Measurements from ENCODE around the gene KIF5B. TPM values are rescaled to one million over a fixed set of nuclear protein-coding genes. Genes with fewer than 3 reads are reported as not detected.

Gene KIF5B
- total and polyA plus RNA-seq, 9 of the 15 experiments (the other 6 are each of a cell fraction or from before 2014, with no cell fraction given) = 24.4 to 94.4 (median 68.9) TPM

GRCh38 chr10:32055478-32056135, 618 bp downstream of the KIF5B start (continued):
- TF ChIP-seq RFX1 (IDR thresholded peaks at IDR 0.05) (peak; percentile 55; the same call in 1 of the 2 replicates), UBTF (IDR thresholded peaks at IDR 0.05; ENCODE audit: borderline replicate concordance in 1 of 2, low read depth in 2 of 2, low read length in 2 of 2) (peak; percentile 82 to 87; a peak in 2 of 4 replicates), CREB3L1 (IDR thresholded peaks at IDR 0.05; ENCODE audit: borderline replicate concordance, low read depth) (peak; percentile 24; the same call in 1 of the 2 replicates)

- BruUV-seq (replicated peaks) = no TSS peak
- intact Hi-C loops (cut with micrococcal nuclease) = loop anchor here (10.0 kb wide), 1 partner anchor 91 kb away; no protein-coding TSS in a partner anchor
- H3K4me1 ChIP-seq (replicated peaks in 1 of 2; ENCODE audit: control insufficient read depth in 2 of 2, insufficient read depth in 2 of 2, low read length in 2 of 2) = peaks cover 7 to 31% of the 10 kb centered on the region in 2 experiments
- in situ Hi-C loops (cut with MboI) = loop anchor here (10.0 kb wide), 1 partner anchor 291 kb away; the partner anchor contains the start of gene EPC1
- no peak for ATAC-seq
- CTCF ChIA-PET (ENCODE audit: low intra/inter-chr PET ratio) = no interaction called here
- peak overlapping the region; percentile 95 for H3K4me3 ChIP-seq
- peak overlapping the region; percentile 37 for H3K27ac ChIP-seq (ENCODE audit: extremely low read depth, low read depth, low read length)
- no peaks in the 10 kb centered on the region for H3K27me3 ChIP-seq (ENCODE audit: control insufficient read depth in 2 of 2, insufficient read depth in 2 of 2, low read length in 2 of 2)
- H4K20me1 ChIP-seq (replicated peaks; ENCODE audit: control insufficient read depth, insufficient read depth, low read length) = peaks cover 42% of the 10 kb centered on the region
- H3K4me2 ChIP-seq (ENCODE audit: insufficient read depth, low read length) = peak overlapping the region; percentile 93
- FAIRE-seq = peak; percentile 6
- peaks cover 3% of the 10 kb centered on the region for H3K9me1 ChIP-seq (ENCODE audit: control insufficient read depth, insufficient read depth, low read length)
- H2AFZ ChIP-seq (ENCODE audit: low read depth, low read length) = no peak overlapping the region
- peaks cover 79% of the 10 kb centered on the region for H3K79me2 ChIP-seq (ENCODE audit: control insufficient read depth, insufficient read depth, low read length)
- 1% methylated on average over 5 of the region's 5 CpGs for WGBS (ENCODE audit: insufficient coverage, low coverage, missing lambda C conversion rate)
- POLR2A ChIA-PET = interaction anchor here (0.6 to 2.4 kb wide), 4 partner anchors 9 to 1597 kb away, joined by 3 to 12 read pairs (median 4); no protein-coding TSS in a partner anchor
- no peaks in the 10 kb centered on the region for H3K9me3 ChIP-seq (replicated peaks; ENCODE audit: control insufficient read depth, insufficient read depth, low read depth, low read length)
- H3K9ac ChIP-seq (ENCODE audit: insufficient read depth in 1 of 2, low read depth in 2 of 2, low read length in 2 of 2) = peak overlapping the region; percentile 38 to 87; a peak in 3 of 4 replicates
- H3K36me3 ChIP-seq (ENCODE audit: control insufficient read depth, insufficient read depth, low read length) = peaks cover 33% of the 10 kb centered on the region; the same call in 2 of the 3 replicates
- peak in 1 of 4 experiments; percentile 31 for DNase-seq (ENCODE audit: extremely low read depth in 1 of 4, low spot score in 3 of 4)
- TF ChIP-seq SMAD3 (CRISPR knock-in tag; conservative IDR thresholded peaks at IDR 0.05) = no peak
- TF ChIP-seq CAMTA2 (CRISPR knock-in tag; conservative IDR thresholded peaks at IDR 0.05) = no peak
- no peak for TF ChIP-seq CBX5 (IDR thresholded peaks at IDR 0.05; ENCODE audit: borderline replicate concordance, low read depth)
- no peak for TF ChIP-seq ZZZ3 (IDR thresholded peaks at IDR 0.05)
- TF ChIP-seq ZNF639 (CRISPR knock-in tag; conservative IDR thresholded peaks at IDR 0.05 in 1 of 2, IDR thresholded peaks at IDR 0.05 in 1 of 2) = no peak
- TF ChIP-seq FOSL1 (tag; conservative IDR thresholded peaks at IDR 0.05) = no peak
- TF ChIP-seq ADNP (tag; IDR thresholded peaks at IDR 0.05) = no peak
- no peak for TF ChIP-seq SAFB2 (IDR thresholded peaks at IDR 0.05; ENCODE audit: borderline replicate concordance, low read depth, low read length, severe bottlenecking)
- no peak for TF ChIP-seq RBM15 (IDR thresholded peaks at IDR 0.05; ENCODE audit: insufficient read depth, low read length)
- no peak for TF ChIP-seq NCOA1 (IDR thresholded peaks at IDR 0.05; ENCODE audit: low read depth)
Measured at GRCh38 chr10:32054094-32054493, 2.1 kb downstream of the KIF5B start.

All from K562 (cell line).